RWPE2 (cell line): Measurements from ENCODE around the gene BDKRB2.

Experiments
- ATAC-seq: fragments of 200-7000 bp; cut with Tn5 transposase; 3 replicates; pipeline ENCODE4 v1.9.1; 2021; ENCODE audit warnings: low read depth
- DNase-seq: peaks from one replicate; pipeline ENCODE4 v3.0.0-alpha.2; 2020; ENCODE audit warnings: low spot score
- H3K27ac ChIP-seq: fragments of 450-650 bp; 2 replicates; pipeline ENCODE4 v1.5.1; 2017; ENCODE audit warnings: mild to moderate bottlenecking; ENCODE audit not compliant: poor library complexity, severe bottlenecking
- H3K27me3 ChIP-seq: fragments of 250-450 bp; sonication (Bioruptor Pico); 2 replicates; pipeline ENCODE4 v1.5.1; 2021; ENCODE audit warnings: mild to moderate bottlenecking, moderate library complexity; ENCODE audit not compliant: insufficient read depth, poor library complexity, severe bottlenecking
- H3K36me3 ChIP-seq: fragments of 250-450 bp; sonication (Bioruptor Pico); 2 replicates; pipeline ENCODE4 v1.5.1; 2020; ENCODE audit warnings: low read depth, mild to moderate bottlenecking, moderate library complexity
- H3K4me1 ChIP-seq: fragments of 250-450 bp; sonication (Bioruptor Pico); 2 replicates; pipeline ENCODE4 v1.5.1; 2021; ENCODE audit warnings: mild to moderate bottlenecking, moderate library complexity; ENCODE audit not compliant: insufficient read depth, poor library complexity, severe bottlenecking
- H3K4me3 ChIP-seq: fragments of 250-450 bp; sonication (Bioruptor Pico); 2 replicates; pipeline ENCODE4 v1.5.1; 2021; ENCODE audit warnings: mild to moderate bottlenecking, moderate library complexity; ENCODE audit not compliant: severe bottlenecking
- H3K9me3 ChIP-seq: fragments of 250-450 bp; sonication (Bioruptor Pico); 2 replicates; pipeline ENCODE4 v1.5.1; 2021; ENCODE audit warnings: mild to moderate bottlenecking, moderate library complexity; ENCODE audit not compliant: severe bottlenecking
- CTCF ChIP-seq: fragments of 450-650 bp; IDR thresholded peaks from one replicate; pipeline ENCODE4 v1.5.1; 2017; ENCODE audit warnings: mild to moderate bottlenecking, moderate library complexity; ENCODE audit not compliant: poor library complexity, severe bottlenecking

Gene BDKRB2

GRCh38 chr14:96274122-96274521 is 69.5 kb downstream of the BDKRB2 start:
- no peak for ATAC-seq
- no peak overlapping the region for H3K4me3 ChIP-seq
- H3K4me1 ChIP-seq = peaks cover 10% of the 10 kb centered on the region
- no peak overlapping the region for H3K27ac ChIP-seq
- H3K36me3 ChIP-seq = no peaks in the 10 kb centered on the region
- DNase-seq = no peak
- TF ChIP-seq CTCF = no peak
- H3K9me3 ChIP-seq = peaks cover 12% of the 10 kb centered on the region
- H3K27me3 ChIP-seq = no peaks in the 10 kb centered on the region

DNA sequence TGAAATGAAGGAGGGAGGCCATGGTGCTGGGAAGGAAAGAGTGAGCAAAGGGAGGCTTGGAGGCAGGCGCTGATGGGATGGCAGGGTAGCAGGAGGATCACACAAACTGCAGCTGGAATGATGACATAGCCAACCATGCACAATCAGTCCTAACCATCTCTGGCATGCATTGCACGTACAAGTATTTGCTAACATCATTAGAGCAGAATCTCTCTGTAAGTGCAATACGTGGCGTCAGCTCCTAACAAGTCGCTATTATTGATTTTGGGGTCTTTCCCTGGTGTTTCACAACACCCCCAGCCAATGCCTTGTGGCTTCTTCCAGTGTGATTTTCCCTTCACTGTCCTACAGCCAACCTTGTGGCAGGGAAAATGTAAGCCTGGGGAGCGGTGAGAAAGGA is 69.9 kb downstream of the BDKRB2 start:
- DNase-seq (no peak), ATAC-seq (no peak)
- H3K4me1 ChIP-seq = peaks cover 6% of the 10 kb centered on the region
- TF ChIP-seq CTCF = no peak
- no peak overlapping the region for H3K27ac ChIP-seq
- H3K36me3 ChIP-seq = no peaks in the 10 kb centered on the region
- peaks cover 12% of the 10 kb centered on the region for H3K9me3 ChIP-seq
- no peaks in the 10 kb centered on the region for H3K27me3 ChIP-seq
- no peak overlapping the region for H3K4me3 ChIP-seq

- H3K27ac ChIP-seq = no peak overlapping the region
- H3K4me3 ChIP-seq = no peak overlapping the region
- DNase-seq = no peak
- H3K36me3 ChIP-seq = no peaks in the 10 kb centered on the region
- peaks cover 12% of the 10 kb centered on the region for H3K9me3 ChIP-seq
- peak; percentile 99 for TF ChIP-seq CTCF
- H3K27me3 ChIP-seq = no peaks in the 10 kb centered on the region
- ATAC-seq = peak; percentile 47
- H3K4me1 ChIP-seq = peaks cover 3% of the 10 kb centered on the region
Observed at GRCh38 chr14:96275177-96276112, 70.8 kb downstream of the BDKRB2 start.

DNA sequence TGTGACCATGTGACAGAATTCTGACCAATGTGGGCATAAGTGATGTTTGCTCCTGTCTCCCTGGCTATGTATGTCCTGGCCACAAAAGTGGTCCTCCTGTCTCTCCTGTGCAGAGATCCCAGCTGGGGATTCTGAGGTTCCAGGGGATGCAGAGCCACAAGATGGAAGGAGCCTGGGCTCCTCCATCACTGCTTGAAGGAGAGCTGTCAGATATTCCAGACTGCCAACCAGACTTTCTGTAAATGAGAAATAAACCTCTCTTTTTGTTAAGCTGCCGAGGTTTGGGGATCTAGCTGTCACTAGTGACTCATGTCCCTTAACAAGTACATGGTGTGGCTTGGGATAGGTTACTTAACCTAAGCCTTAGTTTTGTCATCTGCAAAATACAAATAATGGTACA is 73.3 kb downstream of the BDKRB2 start:
- H3K4me3 ChIP-seq = no peak overlapping the region
- H3K27ac ChIP-seq = no peak overlapping the region
- ATAC-seq (no peak), DNase-seq (no peak)
- peaks cover 3% of the 10 kb centered on the region; the same call in 1 of the 2 replicates for H3K36me3 ChIP-seq
- H3K27me3 ChIP-seq = no peaks in the 10 kb centered on the region
- peaks cover 3% of the 10 kb centered on the region for H3K4me1 ChIP-seq
- peaks cover 7% of the 10 kb centered on the region for H3K9me3 ChIP-seq
- no peak for TF ChIP-seq CTCF

DNA sequence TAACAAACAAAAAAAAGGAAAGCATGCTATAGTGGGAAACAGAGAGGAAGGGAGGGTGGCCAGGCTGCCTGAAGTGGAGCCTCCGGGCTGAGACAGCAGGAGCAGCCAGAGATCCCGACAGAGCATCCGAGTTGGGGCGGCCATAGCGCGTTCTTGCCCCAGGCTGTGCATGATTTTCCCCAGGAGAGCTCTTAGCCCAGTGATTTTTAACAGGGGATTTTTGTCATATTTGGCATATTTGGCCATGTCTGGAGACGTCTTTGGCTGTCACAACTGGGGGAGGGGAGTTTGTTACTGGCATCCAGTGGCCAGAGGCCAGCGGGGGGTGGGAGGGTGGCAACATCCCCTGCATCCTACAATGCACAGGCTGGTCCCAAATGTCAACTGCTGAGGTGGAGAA is 74.9 kb downstream of the BDKRB2 start:
- DNase-seq = no peak
- Histone ChIP-seq H3K27me3 (no peaks in the 10 kb centered on the region), H3K4me3 (no peak overlapping the region), H3K9me3 (peaks cover 7% of the 10 kb centered on the region), H3K27ac (no peak overlapping the region), H3K4me1 (peaks cover 3% of the 10 kb centered on the region), H3K36me3 (peaks cover 3% of the 10 kb centered on the region; the same call in 1 of the 2 replicates)
- ATAC-seq = no peak
- no peak for TF ChIP-seq CTCF
